Liver (tissue), 9 donors: ENCODE measurements around the gene TGFBR1. TPM values are rescaled to one million over a fixed set of nuclear protein-coding genes. Genes with fewer than 3 reads are reported as not detected.

ENCODE experiments used
- DNase-seq: peaks from one replicate; pipeline ENCODE4 v3.0.0-alpha.2; 2017; ENCODE audit warnings: low spot score
- H3K27ac ChIP-seq, 2 donors: one replicate each; pipeline ENCODE4 v1.7.0; 2013; ENCODE audit warnings: inconsistent platforms in 2 of 2, low read length in 2 of 2, control low read depth in 1 of 2, low read depth in 1 of 2, mild to moderate bottlenecking in 1 of 2
- H3K27me3 ChIP-seq, 4 donors: one replicate each; pipeline versions ENCODE4 v1.6.1 to v1.7.0; 2013; ENCODE audit warnings: low read length in 3 of 4, inconsistent platforms in 1 of 4, mild to moderate bottlenecking in 1 of 4, moderate library complexity in 1 of 4; ENCODE audit not compliant: control insufficient read depth in 4 of 4, insufficient read depth in 4 of 4
- H3K36me3 ChIP-seq, 4 donors: one replicate each; pipeline versions ENCODE4 v1.6.1 to v1.7.0; 2013; ENCODE audit warnings: low read length in 3 of 4, mild to moderate bottlenecking in 3 of 4, low read depth in 1 of 4, moderate library complexity in 1 of 4; ENCODE audit not compliant: control insufficient read depth in 4 of 4, insufficient read depth in 3 of 4
- H3K4me1 ChIP-seq, 4 donors: one replicate each; pipeline versions ENCODE4 v1.6.1 to v1.7.0; 2013; ENCODE audit warnings: low read length in 3 of 4, mild to moderate bottlenecking in 3 of 4, moderate library complexity in 1 of 4; ENCODE audit not compliant: control insufficient read depth in 4 of 4, insufficient read depth in 4 of 4
- H3K4me3 ChIP-seq, 3 donors: one replicate each; pipeline versions ENCODE4 v1.6.1 to v1.7.0; 2013; ENCODE audit warnings: low read length in 3 of 3, control low read depth in 1 of 3, low read depth in 1 of 3, mild to moderate bottlenecking in 1 of 3
- H3K9ac ChIP-seq, 2 donors: one replicate each; pipeline ENCODE4 v1.7.0; 2013; ENCODE audit warnings: low read length in 2 of 2, mild to moderate bottlenecking in 2 of 2, moderate library complexity in 2 of 2, control low read depth in 1 of 2, low read depth in 1 of 2
- H3K9me3 ChIP-seq, 4 donors: one replicate each; pipeline versions ENCODE4 v1.6.1 to v1.7.0; 2013; ENCODE audit warnings: low read length in 3 of 4; ENCODE audit not compliant: control insufficient read depth in 4 of 4
- FOXA1 ChIP-seq: IDR thresholded peaks from 2 replicates; pipeline ENCODE4 v1.6.1; 2016; ENCODE audit warnings: antibody characterized with exemption
- FOXA2 ChIP-seq: IDR thresholded peaks from 2 replicates; pipeline ENCODE4 v1.6.1; 2016; ENCODE audit warnings: antibody characterized with exemption
- GABPA ChIP-seq, 2 donors: IDR thresholded peaks in 1 of 2; conservative IDR thresholded peaks in 1 of 2; 2 replicates each; pipeline ENCODE4 v1.6.1; 2016; ENCODE audit warnings: antibody characterized with exemption in 2 of 2, mild to moderate bottlenecking in 1 of 2, moderate library complexity in 1 of 2
- HNF4A ChIP-seq, 2 donors: conservative IDR thresholded peaks; 2 replicates each; pipeline ENCODE4 v1.6.1; 2016; ENCODE audit warnings: antibody characterized with exemption in 2 of 2, mild to moderate bottlenecking in 2 of 2
- HNF4G ChIP-seq: IDR thresholded peaks from 2 replicates; pipeline ENCODE4 v1.6.1; 2016; ENCODE audit warnings: antibody characterized with exemption
- JUND ChIP-seq, 2 donors: IDR thresholded peaks; 2 replicates each; pipeline ENCODE4 v1.6.1; 2016; ENCODE audit warnings: antibody characterized with exemption in 2 of 2
- MAX ChIP-seq: IDR thresholded peaks from 2 replicates; pipeline ENCODE4 v1.6.1; 2016; ENCODE audit warnings: antibody characterized with exemption
- NR2F2 ChIP-seq: IDR thresholded peaks from 2 replicates; pipeline ENCODE4 v1.6.1; 2016; ENCODE audit warnings: antibody characterized with exemption
- RAD21 ChIP-seq, 2 donors: IDR thresholded peaks; 2 replicates each; pipeline ENCODE4 v1.6.1; 2016; ENCODE audit warnings: antibody characterized with exemption in 2 of 2, mild to moderate bottlenecking in 2 of 2
- RXRA ChIP-seq, 2 donors: IDR thresholded peaks; 2 replicates each; pipeline ENCODE4 v1.6.1; 2017 to 2018; ENCODE audit warnings: antibody characterized with exemption in 2 of 2, mild to moderate bottlenecking in 1 of 2
- SP1 ChIP-seq: IDR thresholded peaks from 2 replicates; pipeline ENCODE4 v1.6.1; 2018; ENCODE audit warnings: antibody characterized with exemption, mild to moderate bottlenecking
- YY1 ChIP-seq: IDR thresholded peaks from 2 replicates; pipeline ENCODE4 v1.6.1; 2016; ENCODE audit warnings: antibody characterized with exemption, mild to moderate bottlenecking
- WGBS: extraction: QIAGEN DNeasy Blood & Tissue Kit; methylation state at CpG from one replicate; pipeline ENCODE4 v1.1.7; 2013; 5-methylcytosine and 5-hydroxymethylcytosine counted together
- polyA plus RNA-seq, 2 donors: library from polyadenylated mRNA; stranded (reverse) in 1 of 2; unstranded in 1 of 2; fragments of 200-250 nt in 1 of 2; fragments of >200 nt in 1 of 2; fragmentation: Nextera tagmentation in 1 of 2; extraction: Ambion mirVana in 1 of 2; gene quantifications; one replicate each; pipeline versions ENCODE4 v1.2.1 to v1.2.3, GENCODE V29; 2013 to 2015
- total RNA-seq, 2 donors: library from RNA; depleted of rRNA; stranded (reverse); fragments of >200 nt; gene quantifications; one replicate each; pipeline ENCODE4 v1.2.3, GENCODE V29; 2014
- TF ChIP-seq, protein P1 (sequence below): fragments of 150-350 bp; IDR thresholded peaks from 2 replicates; pipeline ENCODE4 v1.5.1; 2017; ENCODE audit warnings: improper control_type of control experiment, low read depth, low read length; ENCODE audit not compliant: missing input control
- TF ChIP-seq, protein P2 (sequence below): IDR thresholded peaks from 2 replicates; pipeline ENCODE4 v1.6.1; 2016; ENCODE audit warnings: antibody characterized with exemption
- TF ChIP-seq, protein P3 (sequence below): IDR thresholded peaks from 2 replicates; pipeline ENCODE4 v1.6.1; 2016; ENCODE audit warnings: antibody characterized with exemption
- donor health status: healthy.
- donor health status: healthy.
- donor health status: healthy.
- donor health status: healthy.
- donor health status: healthy.

TGFBR1 gene
- total and polyA plus RNA-seq, 4 donors: 3.1 to 18.2 (median 11.0) TPM

DNA sequence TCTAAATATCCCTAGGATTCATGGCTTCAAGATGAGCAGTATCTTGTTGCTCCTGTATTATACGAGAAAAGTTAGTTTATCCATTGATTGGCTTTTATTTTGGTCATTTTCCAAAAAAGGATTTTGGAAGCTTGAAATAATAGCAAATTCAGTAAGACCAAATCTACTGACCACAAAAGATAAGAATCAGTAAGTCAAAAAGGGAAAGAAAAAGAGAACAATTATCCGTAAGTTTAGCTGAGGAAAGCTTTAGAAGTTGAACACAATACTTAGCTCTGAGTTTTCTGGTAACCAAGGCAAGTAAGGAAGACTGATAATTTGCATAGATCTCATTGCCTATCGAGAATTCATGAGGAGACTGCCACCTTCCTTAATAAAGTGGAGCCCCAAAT lies 9.1 kb downstream of the TGFBR1 start:
- Histone ChIP-seq H3K27me3 (no peaks in the 10 kb centered on the region), H3K36me3 (no peaks in the 10 kb centered on the region), H3K9ac (no peak overlapping the region), H3K4me3 (no peak overlapping the region), H3K27ac (no peak overlapping the region), H3K4me1 (peaks cover 0 to 2% (median 0%) of the 10 kb centered on the region in 4 donors), H3K9me3 (no peaks in the 10 kb centered on the region)
- WGBS: 77% methylated on average over 3 of the region's 3 CpGs
- no peak for TF ChIP-seq RXRA (IDR thresholded peaks at IDR 0.05)
- TF ChIP-seq, protein P1, sequence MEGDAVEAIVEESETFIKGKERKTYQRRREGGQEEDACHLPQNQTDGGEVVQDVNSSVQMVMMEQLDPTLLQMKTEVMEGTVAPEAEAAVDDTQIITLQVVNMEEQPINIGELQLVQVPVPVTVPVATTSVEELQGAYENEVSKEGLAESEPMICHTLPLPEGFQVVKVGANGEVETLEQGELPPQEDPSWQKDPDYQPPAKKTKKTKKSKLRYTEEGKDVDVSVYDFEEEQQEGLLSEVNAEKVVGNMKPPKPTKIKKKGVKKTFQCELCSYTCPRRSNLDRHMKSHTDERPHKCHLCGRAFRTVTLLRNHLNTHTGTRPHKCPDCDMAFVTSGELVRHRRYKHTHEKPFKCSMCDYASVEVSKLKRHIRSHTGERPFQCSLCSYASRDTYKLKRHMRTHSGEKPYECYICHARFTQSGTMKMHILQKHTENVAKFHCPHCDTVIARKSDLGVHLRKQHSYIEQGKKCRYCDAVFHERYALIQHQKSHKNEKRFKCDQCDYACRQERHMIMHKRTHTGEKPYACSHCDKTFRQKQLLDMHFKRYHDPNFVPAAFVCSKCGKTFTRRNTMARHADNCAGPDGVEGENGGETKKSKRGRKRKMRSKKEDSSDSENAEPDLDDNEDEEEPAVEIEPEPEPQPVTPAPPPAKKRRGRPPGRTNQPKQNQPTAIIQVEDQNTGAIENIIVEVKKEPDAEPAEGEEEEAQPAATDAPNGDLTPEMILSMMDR: no peak
- DNase-seq: no peak

GRCh38 chr9:99114846-99115500 lies 10.1 kb downstream of the TGFBR1 start:
- no peak overlapping the region for H3K9ac ChIP-seq
- no peaks in the 10 kb centered on the region for H3K27me3 ChIP-seq
- no peak for DNase-seq
- H3K4me1 ChIP-seq: peaks cover 0 to 2% (median 0%) of the 10 kb centered on the region in 4 donors
- H3K36me3 ChIP-seq: no peaks in the 10 kb centered on the region
- WGBS: 91% methylated on average over 6 of the region's 6 CpGs
- no peak overlapping the region for H3K4me3 ChIP-seq
- H3K27ac ChIP-seq: no peak overlapping the region
- no peak for TF ChIP-seq NR2F2
- no peak for TF ChIP-seq RAD21 (IDR thresholded peaks at IDR 0.05)
- no peak for TF ChIP-seq GABPA (IDR thresholded peaks at IDR 0.05 in 1 of 2, conservative IDR thresholded peaks at IDR 0.05 in 1 of 2)
- TF ChIP-seq YY1: no peak
- TF ChIP-seq FOXA2: no peak
- no peak for TF ChIP-seq HNF4G
- TF ChIP-seq, protein P2, sequence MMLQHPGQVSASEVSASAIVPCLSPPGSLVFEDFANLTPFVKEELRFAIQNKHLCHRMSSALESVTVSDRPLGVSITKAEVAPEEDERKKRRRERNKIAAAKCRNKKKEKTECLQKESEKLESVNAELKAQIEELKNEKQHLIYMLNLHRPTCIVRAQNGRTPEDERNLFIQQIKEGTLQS: no peak
- TF ChIP-seq SP1: no peak
- no peak for TF ChIP-seq HNF4A (conservative IDR thresholded peaks at IDR 0.05)
- no peak for TF ChIP-seq FOXA1
- TF ChIP-seq, protein P3, sequence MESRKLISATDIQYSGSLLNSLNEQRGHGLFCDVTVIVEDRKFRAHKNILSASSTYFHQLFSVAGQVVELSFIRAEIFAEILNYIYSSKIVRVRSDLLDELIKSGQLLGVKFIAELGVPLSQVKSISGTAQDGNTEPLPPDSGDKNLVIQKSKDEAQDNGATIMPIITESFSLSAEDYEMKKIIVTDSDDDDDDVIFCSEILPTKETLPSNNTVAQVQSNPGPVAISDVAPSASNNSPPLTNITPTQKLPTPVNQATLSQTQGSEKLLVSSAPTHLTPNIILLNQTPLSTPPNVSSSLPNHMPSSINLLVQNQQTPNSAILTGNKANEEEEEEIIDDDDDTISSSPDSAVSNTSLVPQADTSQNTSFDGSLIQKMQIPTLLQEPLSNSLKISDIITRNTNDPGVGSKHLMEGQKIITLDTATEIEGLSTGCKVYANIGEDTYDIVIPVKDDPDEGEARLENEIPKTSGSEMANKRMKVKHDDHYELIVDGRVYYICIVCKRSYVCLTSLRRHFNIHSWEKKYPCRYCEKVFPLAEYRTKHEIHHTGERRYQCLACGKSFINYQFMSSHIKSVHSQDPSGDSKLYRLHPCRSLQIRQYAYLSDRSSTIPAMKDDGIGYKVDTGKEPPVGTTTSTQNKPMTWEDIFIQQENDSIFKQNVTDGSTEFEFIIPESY: no peak
- TF ChIP-seq MAX: no peak
- no peak for TF ChIP-seq JUND (IDR thresholded peaks at IDR 0.05)
- TF ChIP-seq, protein P1: no peak
- TF ChIP-seq RXRA (IDR thresholded peaks at IDR 0.05): no peak
- no peaks in the 10 kb centered on the region for H3K9me3 ChIP-seq
